RWPE1 (cell line): ENCODE results near the gene ALDH4A1.

ENCODE experiments used
- CTCF ChIA-PET: fragments of 350-600 bp; sonication (Branson Sonifier 250); formaldehyde crosslinking; extraction: SDS; loops from one replicate; lab custom pipeline; 2021; lab: Yijun Ruan, JAX
- POLR2A ChIA-PET: fragments of 400-600 bp; formaldehyde crosslinking; extraction: SDS; loops from one replicate; lab custom pipeline; 2020; ENCODE audit warnings: antibody characterized with exemption; ENCODE audit not compliant: low non-redundant PET; lab: Yijun Ruan, JAX
- DNase-seq: peaks from one replicate; pipeline ENCODE4 v3.0.0; 2012; ENCODE audit warnings: low spot score
- H3K27ac ChIP-seq: fragments of 450-650 bp; 2 replicates; pipeline ENCODE4 v1.5.1; 2017
- TF ChIP-seq, protein P1 (sequence below): fragments of 450-650 bp; conservative IDR thresholded peaks from 2 replicates; pipeline ENCODE4 v1.5.1; 2017; ENCODE audit warnings: low read depth, mild to moderate bottlenecking

The ALDH4A1 gene

GRCh38 chr1:18823438-18823837, 78.9 kb downstream of the ALDH4A1 start:
- no peak overlapping the region for H3K27ac ChIP-seq
- POLR2A ChIA-PET, result no interaction called here
- TF ChIP-seq, protein P1, sequence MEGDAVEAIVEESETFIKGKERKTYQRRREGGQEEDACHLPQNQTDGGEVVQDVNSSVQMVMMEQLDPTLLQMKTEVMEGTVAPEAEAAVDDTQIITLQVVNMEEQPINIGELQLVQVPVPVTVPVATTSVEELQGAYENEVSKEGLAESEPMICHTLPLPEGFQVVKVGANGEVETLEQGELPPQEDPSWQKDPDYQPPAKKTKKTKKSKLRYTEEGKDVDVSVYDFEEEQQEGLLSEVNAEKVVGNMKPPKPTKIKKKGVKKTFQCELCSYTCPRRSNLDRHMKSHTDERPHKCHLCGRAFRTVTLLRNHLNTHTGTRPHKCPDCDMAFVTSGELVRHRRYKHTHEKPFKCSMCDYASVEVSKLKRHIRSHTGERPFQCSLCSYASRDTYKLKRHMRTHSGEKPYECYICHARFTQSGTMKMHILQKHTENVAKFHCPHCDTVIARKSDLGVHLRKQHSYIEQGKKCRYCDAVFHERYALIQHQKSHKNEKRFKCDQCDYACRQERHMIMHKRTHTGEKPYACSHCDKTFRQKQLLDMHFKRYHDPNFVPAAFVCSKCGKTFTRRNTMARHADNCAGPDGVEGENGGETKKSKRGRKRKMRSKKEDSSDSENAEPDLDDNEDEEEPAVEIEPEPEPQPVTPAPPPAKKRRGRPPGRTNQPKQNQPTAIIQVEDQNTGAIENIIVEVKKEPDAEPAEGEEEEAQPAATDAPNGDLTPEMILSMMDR, result no peak
- no peak for DNase-seq
- CTCF ChIA-PET, result interaction anchor here (0.9 to 2.6 kb wide), 2 partner anchors 223 to 226 kb away, joined by 3 to 19 read pairs; no protein-coding TSS in a partner anchor
